Measurements from ENCODE around the gene SUOX. TPM values are rescaled to one million over a fixed set of nuclear protein-coding genes. Genes with fewer than 3 reads are reported as not detected.
"Not testable (repeated sequence)": the region's sequence is repeated elsewhere in the genome, so short reads cannot be mapped to it uniquely, and the experiment has no call there.

SUOX gene
- total and polyA plus RNA-seq, 2 donors = 9.4 to 11.6 TPM

GRCh38 chr12:55978393-55978792 lies 18.7 kb upstream of the SUOX start:
- H3K4me1 ChIP-seq (ENCODE audit: control insufficient read depth in 2 of 2, insufficient read depth in 2 of 2, low read length in 2 of 2) = peaks cover 8 to 16% of the 10 kb centered on the region in 2 donors
- no peak overlapping the region for H3K27ac ChIP-seq (ENCODE audit: low read depth in 1 of 2, low read length in 1 of 2)
- H3K36me3 ChIP-seq (ENCODE audit: control insufficient read depth in 2 of 2, insufficient read depth in 2 of 2, low read length in 1 of 2) = peaks cover 14 to 37% of the 10 kb centered on the region in 2 donors
- no peaks in the 10 kb centered on the region for H3K9me3 ChIP-seq (ENCODE audit: control insufficient read depth in 2 of 2, insufficient read depth in 1 of 2, low read length in 1 of 2)
- no peaks in the 10 kb centered on the region for H3K27me3 ChIP-seq (ENCODE audit: control insufficient read depth in 2 of 2, insufficient read depth in 1 of 2, low read length in 1 of 2)
- no peak overlapping the region for H3K4me3 ChIP-seq (ENCODE audit: low read length in 2 of 2)
- WGBS = 98% methylated on average over 7 of the region's 7 CpGs
- no peak for DNase-seq (ENCODE audit: low read depth in 6 of 9, low spot score in 9 of 9)

- no peak overlapping the region for H3K4me3 ChIP-seq (ENCODE audit: low read length in 2 of 2)
- WGBS = 98% methylated on average over 3 of the region's 3 CpGs
- H3K36me3 ChIP-seq (ENCODE audit: control insufficient read depth in 2 of 2, insufficient read depth in 2 of 2, low read length in 1 of 2) = peaks cover 20 to 44% of the 10 kb centered on the region in 2 donors
- H3K9me3 ChIP-seq (ENCODE audit: control insufficient read depth in 2 of 2, insufficient read depth in 1 of 2, low read length in 1 of 2) = no peaks in the 10 kb centered on the region
- H3K27ac ChIP-seq (ENCODE audit: low read depth in 1 of 2, low read length in 1 of 2) = no peak overlapping the region
- no peak for DNase-seq (ENCODE audit: low read depth in 6 of 9, low spot score in 9 of 9)
- H3K4me1 ChIP-seq (ENCODE audit: control insufficient read depth in 2 of 2, insufficient read depth in 2 of 2, low read length in 2 of 2) = peaks cover 8 to 16% of the 10 kb centered on the region in 2 donors
- H3K27me3 ChIP-seq (ENCODE audit: control insufficient read depth in 2 of 2, insufficient read depth in 1 of 2, low read length in 1 of 2) = no peaks in the 10 kb centered on the region
Observed at GRCh38 chr12:55979069-55979468, 18.0 kb upstream of the SUOX start.

- not testable (repeated sequence) for H3K4me3 ChIP-seq (ENCODE audit: low read length in 2 of 2)
- peaks cover 29 to 66% of the 10 kb centered on the region in 2 donors for H3K36me3 ChIP-seq (ENCODE audit: control insufficient read depth in 2 of 2, insufficient read depth in 2 of 2, low read length in 1 of 2)
Observed at GRCh38 chr12:55981882-55982281, 15.2 kb upstream of the SUOX start.

GRCh38 chr12:55982319-55982936 lies 14.6 kb upstream of the SUOX start:
- DNase-seq (ENCODE audit: low read depth in 6 of 9, low spot score in 9 of 9) = no peak
- Histone ChIP-seq H3K4me3 (ENCODE audit: low read length in 2 of 2) (no peak overlapping the region), H3K27ac (ENCODE audit: low read depth in 1 of 2, low read length in 1 of 2) (no peak overlapping the region), H3K4me1 (ENCODE audit: control insufficient read depth in 2 of 2, insufficient read depth in 2 of 2, low read length in 2 of 2) (peaks cover 0 to 3% of the 10 kb centered on the region in 2 donors), H3K9me3 (ENCODE audit: control insufficient read depth in 2 of 2, insufficient read depth in 1 of 2, low read length in 1 of 2) (no peaks in the 10 kb centered on the region), H3K36me3 (ENCODE audit: control insufficient read depth in 2 of 2, insufficient read depth in 2 of 2, low read length in 1 of 2) (peaks cover 34 to 70% of the 10 kb centered on the region in 2 donors), H3K27me3 (ENCODE audit: control insufficient read depth in 2 of 2, insufficient read depth in 1 of 2, low read length in 1 of 2) (no peaks in the 10 kb centered on the region)
- WGBS = 73% methylated on average over 3 of the region's 3 CpGs

More at GRCh38 chr12:55981882-55982281, 15.2 kb upstream of the SUOX start:
- H3K9me3 ChIP-seq (ENCODE audit: control insufficient read depth in 2 of 2, insufficient read depth in 1 of 2, low read length in 1 of 2); H3K27ac ChIP-seq (ENCODE audit: low read depth in 1 of 2, low read length in 1 of 2); DNase-seq (ENCODE audit: low read depth in 6 of 9, low spot score in 9 of 9); H3K4me1 ChIP-seq (ENCODE audit: control insufficient read depth in 2 of 2, insufficient read depth in 2 of 2, low read length in 2 of 2); H3K27me3 ChIP-seq (ENCODE audit: control insufficient read depth in 2 of 2, insufficient read depth in 1 of 2, low read length in 1 of 2): not testable (repeated sequence)
- 75% methylated on average over 5 of the region's 5 CpGs for WGBS

DNA sequence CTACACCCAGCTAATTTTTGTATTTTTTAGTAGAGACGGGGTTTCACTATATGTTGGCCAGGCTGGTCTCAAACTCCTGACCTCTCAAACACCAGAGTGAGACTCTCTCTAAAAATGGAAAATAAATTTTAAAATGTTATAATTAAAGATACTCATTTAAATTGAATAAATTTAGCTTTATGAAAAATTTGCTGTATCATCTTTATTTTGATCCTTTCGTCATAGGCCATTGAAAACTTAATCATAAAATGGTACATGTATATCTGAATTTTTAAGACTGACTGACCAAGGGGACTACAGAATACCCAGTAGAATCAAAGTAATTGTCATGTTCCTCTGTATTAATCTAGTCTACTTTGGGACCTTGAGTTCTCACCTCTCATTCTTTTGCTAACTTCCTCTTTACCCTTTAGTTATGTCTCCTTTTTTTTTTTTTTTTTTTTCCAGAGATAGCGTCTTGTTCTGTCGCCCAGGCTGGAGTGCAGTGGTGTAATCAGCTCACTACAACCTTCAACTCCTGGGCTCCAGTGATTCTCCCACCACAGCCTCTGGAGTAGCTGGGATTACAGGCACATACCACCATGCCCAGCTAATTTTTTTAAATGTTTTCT lies 13.7 kb upstream of the SUOX start:
- Histone ChIP-seq H3K27me3 (ENCODE audit: control insufficient read depth in 2 of 2, insufficient read depth in 1 of 2, low read length in 1 of 2) (no peaks in the 10 kb centered on the region), H3K4me1 (ENCODE audit: control insufficient read depth in 2 of 2, insufficient read depth in 2 of 2, low read length in 2 of 2) (peaks cover 0 to 3% of the 10 kb centered on the region in 2 donors), H3K9me3 (ENCODE audit: control insufficient read depth in 2 of 2, insufficient read depth in 1 of 2, low read length in 1 of 2) (no peaks in the 10 kb centered on the region), H3K4me3 (ENCODE audit: low read length in 2 of 2) (no peak overlapping the region), H3K36me3 (ENCODE audit: control insufficient read depth in 2 of 2, insufficient read depth in 2 of 2, low read length in 1 of 2) (peaks cover 39 to 68% of the 10 kb centered on the region in 2 donors), H3K27ac (ENCODE audit: low read depth in 1 of 2, low read length in 1 of 2) (no peak overlapping the region)
- WGBS = 92% methylated on average over 4 of the region's 4 CpGs
- no peak for DNase-seq (ENCODE audit: low read depth in 6 of 9, low spot score in 9 of 9)

DNA sequence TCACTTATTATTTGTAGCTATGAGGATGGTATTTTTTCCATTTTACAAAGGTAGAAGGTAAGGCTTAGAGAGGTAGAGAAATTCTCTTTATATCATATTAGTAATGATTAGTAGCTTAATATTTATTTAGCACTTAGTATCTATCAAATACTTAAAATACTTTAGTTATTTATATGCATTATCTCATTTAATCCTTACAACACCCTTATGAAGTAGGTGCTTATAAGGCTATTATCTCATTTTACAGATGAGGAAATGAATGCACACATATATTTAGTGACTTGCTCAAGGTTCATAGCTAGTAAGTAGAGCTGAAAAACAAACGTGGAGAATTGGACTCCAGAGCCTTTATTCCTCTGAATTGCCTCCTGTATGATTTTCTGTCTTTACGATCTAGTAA lies 12.2 kb upstream of the SUOX start:
- Histone ChIP-seq H3K9me3 (ENCODE audit: control insufficient read depth in 2 of 2, insufficient read depth in 1 of 2, low read length in 1 of 2) (no peaks in the 10 kb centered on the region), H3K36me3 (ENCODE audit: control insufficient read depth in 2 of 2, insufficient read depth in 2 of 2, low read length in 1 of 2) (peaks cover 53 to 77% of the 10 kb centered on the region in 2 donors), H3K27me3 (ENCODE audit: control insufficient read depth in 2 of 2, insufficient read depth in 1 of 2, low read length in 1 of 2) (no peaks in the 10 kb centered on the region), H3K27ac (ENCODE audit: low read depth in 1 of 2, low read length in 1 of 2) (no peak overlapping the region), H3K4me1 (ENCODE audit: control insufficient read depth in 2 of 2, insufficient read depth in 2 of 2, low read length in 2 of 2) (peaks cover 0 to 3% of the 10 kb centered on the region in 2 donors), H3K4me3 (ENCODE audit: low read length in 2 of 2) (no peak overlapping the region)
- no peak for DNase-seq (ENCODE audit: low read depth in 6 of 9, low spot score in 9 of 9)
- WGBS = 93% methylated on average over 2 of the region's 2 CpGs

DNA sequence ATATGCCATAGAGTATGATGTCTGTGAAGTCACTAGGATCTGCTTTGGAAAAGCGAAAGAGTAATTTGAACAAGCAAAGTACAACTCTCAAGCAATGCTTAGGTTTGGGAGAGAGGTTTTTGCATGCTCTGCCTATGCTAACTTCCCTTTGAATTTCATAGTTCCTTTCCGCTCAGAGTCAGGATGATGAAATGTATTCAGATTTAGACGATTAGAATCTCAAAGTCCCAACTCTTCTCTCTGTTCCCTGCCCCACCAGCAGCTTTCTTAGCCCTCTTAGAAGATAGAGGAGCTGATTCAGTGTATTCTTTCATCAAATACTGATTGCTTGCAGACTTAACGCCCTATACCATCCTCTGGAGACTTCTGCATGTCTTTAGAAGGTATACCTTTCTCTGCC lies 11.7 kb upstream of the SUOX start:
- Histone ChIP-seq H3K4me1 (ENCODE audit: control insufficient read depth in 2 of 2, insufficient read depth in 2 of 2, low read length in 2 of 2) (peaks cover 0 to 3% of the 10 kb centered on the region in 2 donors), H3K4me3 (ENCODE audit: low read length in 2 of 2) (no peak overlapping the region), H3K27me3 (ENCODE audit: control insufficient read depth in 2 of 2, insufficient read depth in 1 of 2, low read length in 1 of 2) (no peaks in the 10 kb centered on the region), H3K36me3 (ENCODE audit: control insufficient read depth in 2 of 2, insufficient read depth in 2 of 2, low read length in 1 of 2) (peaks cover 56 to 79% of the 10 kb centered on the region in 2 donors), H3K9me3 (ENCODE audit: control insufficient read depth in 2 of 2, insufficient read depth in 1 of 2, low read length in 1 of 2) (no peaks in the 10 kb centered on the region), H3K27ac (ENCODE audit: low read depth in 1 of 2, low read length in 1 of 2) (no peak overlapping the region)
- WGBS = 97% methylated on average over 4 of the region's 4 CpGs
- no peak for DNase-seq (ENCODE audit: low read depth in 6 of 9, low spot score in 9 of 9)

- not testable (repeated sequence) for DNase-seq (ENCODE audit: low read depth in 6 of 9, low spot score in 9 of 9); H3K4me3 ChIP-seq (ENCODE audit: low read length in 2 of 2); H3K9me3 ChIP-seq (ENCODE audit: control insufficient read depth in 2 of 2, insufficient read depth in 1 of 2, low read length in 1 of 2); H3K4me1 ChIP-seq (ENCODE audit: control insufficient read depth in 2 of 2, insufficient read depth in 2 of 2, low read length in 2 of 2); H3K27ac ChIP-seq (ENCODE audit: low read depth in 1 of 2, low read length in 1 of 2); H3K27me3 ChIP-seq (ENCODE audit: control insufficient read depth in 2 of 2, insufficient read depth in 1 of 2, low read length in 1 of 2)
- peaks cover 57 to 79% of the 10 kb centered on the region in 2 donors for H3K36me3 ChIP-seq (ENCODE audit: control insufficient read depth in 2 of 2, insufficient read depth in 2 of 2, low read length in 1 of 2)
- WGBS = 98% methylated on average over 7 of the region's 7 CpGs
Observed at GRCh38 chr12:55985976-55986375, 11.1 kb upstream of the SUOX start.

GRCh38 chr12:55991110-55991509 lies 6.0 kb upstream of the SUOX start:
- H3K9me3 ChIP-seq (ENCODE audit: control insufficient read depth in 2 of 2, insufficient read depth in 1 of 2, low read length in 1 of 2) = no peaks in the 10 kb centered on the region
- H3K4me1 ChIP-seq (ENCODE audit: control insufficient read depth in 2 of 2, insufficient read depth in 2 of 2, low read length in 2 of 2) = no peaks in the 10 kb centered on the region
- H3K36me3 ChIP-seq (ENCODE audit: control insufficient read depth in 2 of 2, insufficient read depth in 2 of 2, low read length in 1 of 2) = peaks cover 69 to 81% of the 10 kb centered on the region in 2 donors
- no peak for DNase-seq (ENCODE audit: low read depth in 6 of 9, low spot score in 9 of 9)
- H3K27ac ChIP-seq (ENCODE audit: low read depth in 1 of 2, low read length in 1 of 2) = no peak overlapping the region
- H3K4me3 ChIP-seq (ENCODE audit: low read length in 2 of 2) = no peak overlapping the region
- H3K27me3 ChIP-seq (ENCODE audit: control insufficient read depth in 2 of 2, insufficient read depth in 1 of 2, low read length in 1 of 2) = no peaks in the 10 kb centered on the region
- 97% methylated on average over 3 of the region's 3 CpGs for WGBS
